Epithelial cell of esophagus (primary cell): ENCODE results near the gene C21orf58.

Experiments
- DNase-seq: peaks from one replicate; pipeline ENCODE4 v3.0.0; 2010; ENCODE audit warnings: low read depth
- H3K4me3 ChIP-seq: 2 replicates; pipeline ENCODE4 v1.5.1; 2011; ENCODE audit warnings: mild to moderate bottlenecking, low read length, control low read depth
- TF ChIP-seq, protein P1 (sequence below): IDR thresholded peaks from 2 replicates; pipeline ENCODE4 v1.5.1; 2011; ENCODE audit warnings: low read depth, mild to moderate bottlenecking, low read length, control low read depth, inconsistent platforms; ENCODE audit not compliant: insufficient read depth; ENCODE audit errors: missing control alignments

Gene C21orf58

DNA sequence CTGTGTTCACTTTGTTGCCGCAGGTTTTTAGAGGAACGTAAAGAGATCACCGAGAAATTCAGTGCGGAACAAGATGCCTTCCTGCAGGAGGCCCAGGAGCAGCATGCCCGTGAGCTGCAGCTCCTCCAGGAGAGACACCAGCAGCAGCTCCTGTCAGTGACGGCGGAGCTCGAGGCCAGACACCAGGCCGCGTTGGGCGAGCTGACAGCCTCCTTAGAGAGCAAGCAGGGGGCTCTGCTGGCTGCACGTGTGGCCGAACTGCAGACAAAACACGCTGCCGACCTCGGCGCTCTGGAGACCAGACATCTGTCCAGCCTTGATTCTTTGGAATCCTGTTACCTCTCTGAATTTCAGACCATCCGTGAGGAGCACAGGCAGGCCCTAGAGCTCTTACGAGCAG lies 42.9 kb upstream of the C21orf58 start:
- DNase-seq, result no peak
- no peak overlapping the region for H3K4me3 ChIP-seq
- TF ChIP-seq, protein P1, sequence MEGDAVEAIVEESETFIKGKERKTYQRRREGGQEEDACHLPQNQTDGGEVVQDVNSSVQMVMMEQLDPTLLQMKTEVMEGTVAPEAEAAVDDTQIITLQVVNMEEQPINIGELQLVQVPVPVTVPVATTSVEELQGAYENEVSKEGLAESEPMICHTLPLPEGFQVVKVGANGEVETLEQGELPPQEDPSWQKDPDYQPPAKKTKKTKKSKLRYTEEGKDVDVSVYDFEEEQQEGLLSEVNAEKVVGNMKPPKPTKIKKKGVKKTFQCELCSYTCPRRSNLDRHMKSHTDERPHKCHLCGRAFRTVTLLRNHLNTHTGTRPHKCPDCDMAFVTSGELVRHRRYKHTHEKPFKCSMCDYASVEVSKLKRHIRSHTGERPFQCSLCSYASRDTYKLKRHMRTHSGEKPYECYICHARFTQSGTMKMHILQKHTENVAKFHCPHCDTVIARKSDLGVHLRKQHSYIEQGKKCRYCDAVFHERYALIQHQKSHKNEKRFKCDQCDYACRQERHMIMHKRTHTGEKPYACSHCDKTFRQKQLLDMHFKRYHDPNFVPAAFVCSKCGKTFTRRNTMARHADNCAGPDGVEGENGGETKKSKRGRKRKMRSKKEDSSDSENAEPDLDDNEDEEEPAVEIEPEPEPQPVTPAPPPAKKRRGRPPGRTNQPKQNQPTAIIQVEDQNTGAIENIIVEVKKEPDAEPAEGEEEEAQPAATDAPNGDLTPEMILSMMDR, result no peak

GRCh38 chr21:46366091-46366490 lies 42.4 kb upstream of the C21orf58 start:
- TF ChIP-seq, protein P1, result no peak
- H3K4me3 ChIP-seq, result no peak overlapping the region
- DNase-seq, result no peak

GRCh38 chr21:46363698-46364097 lies 40.0 kb upstream of the C21orf58 start:
- DNase-seq, result no peak
- no peak overlapping the region for H3K4me3 ChIP-seq
- TF ChIP-seq, protein P1, result no peak

GRCh38 chr21:46362946-46363345 lies 39.3 kb upstream of the C21orf58 start:
- no peak overlapping the region for H3K4me3 ChIP-seq
- TF ChIP-seq, protein P1, result no peak
- no peak for DNase-seq

GRCh38 chr21:46361935-46362334 lies 38.3 kb upstream of the C21orf58 start:
- TF ChIP-seq, protein P1, result no peak
- DNase-seq, result no peak
- no peak overlapping the region for H3K4me3 ChIP-seq

DNA sequence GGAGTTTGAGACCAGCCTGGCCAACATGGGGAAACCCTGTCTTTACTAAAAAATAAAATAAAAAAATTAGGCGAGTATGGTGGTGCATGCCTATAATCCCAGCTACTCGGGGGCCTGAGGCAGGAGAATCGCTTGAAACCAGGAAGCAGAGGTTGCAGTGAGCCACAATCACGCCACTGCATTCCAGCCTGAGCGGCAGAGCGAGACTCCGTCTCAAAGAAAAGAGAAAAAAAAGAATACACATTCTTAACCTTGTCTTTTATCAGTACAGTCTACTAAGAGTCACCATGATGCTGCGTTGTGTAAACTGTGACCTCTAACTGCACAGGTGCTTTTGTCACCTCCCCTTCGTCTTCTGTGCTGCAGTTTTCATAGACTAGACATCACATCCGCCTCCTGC lies 37.5 kb upstream of the C21orf58 start:
- TF ChIP-seq, protein P1, result no peak
- no peak for DNase-seq
- no peak overlapping the region for H3K4me3 ChIP-seq

- TF ChIP-seq, protein P1, result no peak
- H3K4me3 ChIP-seq, result no peak overlapping the region
- no peak for DNase-seq
These were observed 34.2 kb upstream of the C21orf58 start for GRCh38 chr21:46357684-46358425.
